AG04450 (cell line): ENCODE results near the gene CTBP2. TPM values are rescaled to one million over a fixed set of nuclear protein-coding genes. Genes with fewer than 3 reads are reported as not detected.

ENCODE experiments used
- CTCF ChIA-PET: fragments of 300-600, 350-600 bp; formaldehyde crosslinking; extraction: SDS; loops from one replicate; lab custom pipeline; 2022; ENCODE audit warnings: antibody characterized with exemption, inconsistent platforms; lab: Charles Lee
- POLR2A ChIA-PET: fragments of 350-600 bp; formaldehyde crosslinking; extraction: SDS; loops from one replicate; lab custom pipeline; 2021; ENCODE audit warnings: antibody characterized with exemption, inconsistent platforms; lab: Yijun Ruan, JAX
- DNase-seq: peaks from one replicate; pipeline ENCODE4 v3.0.0-alpha.2; 2011; ENCODE audit warnings: low read depth, low spot score
- H3K27ac ChIP-seq: one replicate; pipeline ENCODE4 v1.5.1; 2012; ENCODE audit warnings: low read depth, low read length, control low read depth
- H3K27me3 ChIP-seq: one replicate; pipeline ENCODE4 v1.6.0; 2012; ENCODE audit warnings: low read length; ENCODE audit not compliant: control insufficient read depth, insufficient read depth
- H3K4me3 ChIP-seq: 2 replicates; pipeline ENCODE4 v1.5.1; 2011; ENCODE audit warnings: mild to moderate bottlenecking, low read depth, low read length, control low read depth
- H3K9me3 ChIP-seq: 2 replicates; pipeline ENCODE4 v1.5.1; 2012; ENCODE audit warnings: low read length; ENCODE audit not compliant: control insufficient read depth, insufficient read depth
- polyA plus RNA-seq: library from polyadenylated mRNA; depleted of rRNA; stranded (reverse); fragments of >200 nt; gene quantifications from 2 replicates; pipeline ENCODE4 v1.2.3, GENCODE V29; 2011
- TF ChIP-seq, protein P1 (sequence below): IDR thresholded peaks from 2 replicates; pipeline ENCODE4 v1.5.1; 2011; ENCODE audit warnings: low read depth, low read length, control low read depth, inconsistent platforms

CTBP2 gene
- polyA plus RNA-seq, 1 experiment: 52.5 TPM

DNA sequence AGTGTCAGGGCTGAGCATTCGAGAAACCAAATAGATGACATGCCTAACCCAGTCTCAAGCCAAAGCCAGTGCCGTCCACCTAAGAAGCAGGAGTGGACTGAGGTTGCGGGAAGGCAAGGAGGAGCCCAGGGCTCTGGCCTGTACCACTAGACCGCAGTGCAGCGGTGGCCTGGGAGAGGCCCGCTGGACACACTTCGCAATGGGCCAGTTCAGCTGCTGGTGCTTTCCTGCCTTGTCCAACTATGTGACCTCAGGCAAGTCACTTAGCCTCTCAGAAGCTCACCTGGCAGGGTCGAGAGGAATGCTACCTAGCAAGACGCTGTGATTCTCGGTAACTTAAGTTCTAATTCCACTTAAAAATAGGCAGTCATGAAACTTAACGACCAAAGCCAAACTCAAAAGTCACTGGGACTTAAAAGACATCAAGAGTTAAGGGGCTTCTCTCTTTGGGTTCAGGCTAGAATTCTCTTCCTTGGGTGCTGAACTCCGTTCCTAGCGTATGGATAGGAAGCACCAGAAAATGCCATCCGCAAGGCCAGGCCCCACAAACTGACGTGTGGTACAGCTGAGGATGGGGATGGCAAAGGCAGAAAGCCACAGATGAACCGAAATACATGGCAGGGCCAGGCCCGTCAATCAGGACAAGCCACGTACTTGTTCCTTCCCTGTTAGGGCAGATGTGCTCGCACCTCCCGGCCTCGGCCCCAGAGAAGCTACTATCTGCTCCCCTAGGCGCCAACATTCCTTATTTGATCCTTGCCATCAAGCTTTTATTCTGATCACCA is 34.2 kb downstream of the CTBP2 start:
- TF ChIP-seq, protein P1, sequence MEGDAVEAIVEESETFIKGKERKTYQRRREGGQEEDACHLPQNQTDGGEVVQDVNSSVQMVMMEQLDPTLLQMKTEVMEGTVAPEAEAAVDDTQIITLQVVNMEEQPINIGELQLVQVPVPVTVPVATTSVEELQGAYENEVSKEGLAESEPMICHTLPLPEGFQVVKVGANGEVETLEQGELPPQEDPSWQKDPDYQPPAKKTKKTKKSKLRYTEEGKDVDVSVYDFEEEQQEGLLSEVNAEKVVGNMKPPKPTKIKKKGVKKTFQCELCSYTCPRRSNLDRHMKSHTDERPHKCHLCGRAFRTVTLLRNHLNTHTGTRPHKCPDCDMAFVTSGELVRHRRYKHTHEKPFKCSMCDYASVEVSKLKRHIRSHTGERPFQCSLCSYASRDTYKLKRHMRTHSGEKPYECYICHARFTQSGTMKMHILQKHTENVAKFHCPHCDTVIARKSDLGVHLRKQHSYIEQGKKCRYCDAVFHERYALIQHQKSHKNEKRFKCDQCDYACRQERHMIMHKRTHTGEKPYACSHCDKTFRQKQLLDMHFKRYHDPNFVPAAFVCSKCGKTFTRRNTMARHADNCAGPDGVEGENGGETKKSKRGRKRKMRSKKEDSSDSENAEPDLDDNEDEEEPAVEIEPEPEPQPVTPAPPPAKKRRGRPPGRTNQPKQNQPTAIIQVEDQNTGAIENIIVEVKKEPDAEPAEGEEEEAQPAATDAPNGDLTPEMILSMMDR: no peak
- H3K27ac ChIP-seq: peak overlapping the region; percentile 11
- H3K4me3 ChIP-seq: no peak overlapping the region
- no peaks in the 10 kb centered on the region for H3K27me3 ChIP-seq
- no peaks in the 10 kb centered on the region; the same call in 1 of the 2 replicates for H3K9me3 ChIP-seq
- DNase-seq: no peak
- ChIA-PET CTCF (interaction anchor here (1.0 to 1.5 kb wide), 3 partner anchors 15 to 65 kb away, joined by 3 read pairs; no protein-coding TSS in a partner anchor), POLR2A (interaction anchor here (0.7 kb wide), 1 partner anchor 593 kb away, joined by 4 read pairs; the partner anchor contains the start of gene EDRF1)

DNA sequence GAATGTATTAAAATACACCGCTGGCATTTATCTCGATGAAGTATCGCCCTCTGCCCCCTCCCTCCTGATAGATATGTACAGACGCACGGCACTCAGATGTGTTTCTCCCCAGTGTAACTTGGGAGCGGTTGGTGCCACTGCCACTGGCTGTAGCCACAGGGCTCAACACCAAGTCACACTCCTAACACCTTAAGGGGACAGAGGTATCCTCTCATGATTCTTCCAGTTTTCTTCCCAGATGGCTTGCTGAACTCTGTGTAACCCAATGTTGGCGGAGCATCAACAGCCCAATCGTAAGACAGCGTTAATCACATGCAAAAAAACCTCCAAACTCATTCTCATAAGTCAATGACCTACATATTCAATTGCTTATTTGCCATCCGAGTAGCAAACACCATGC is 35.5 kb downstream of the CTBP2 start:
- no peaks in the 10 kb centered on the region for H3K27me3 ChIP-seq
- H3K4me3 ChIP-seq: no peak overlapping the region
- ChIA-PET CTCF (interaction anchor here (1.0 kb wide), 1 partner anchor 14 kb away, joined by 3 read pairs; no protein-coding TSS in a partner anchor), POLR2A (no interaction called here)
- DNase-seq: no peak
- no peaks in the 10 kb centered on the region for H3K9me3 ChIP-seq
- H3K27ac ChIP-seq: no peak overlapping the region
- TF ChIP-seq, protein P1: no peak

GRCh38 chr10:125124115-125124487 is 36.3 kb downstream of the CTBP2 start:
- Histone ChIP-seq H3K27ac (peak overlapping the region; percentile 83), H3K9me3 (no peaks in the 10 kb centered on the region), H3K27me3 (no peaks in the 10 kb centered on the region), H3K4me3 (peak overlapping the region; percentile 23)
- TF ChIP-seq, protein P1: no peak
- CTCF ChIA-PET: interaction anchor here (0.7 to 1.6 kb wide), 2 partner anchors 63 to 76 kb away, joined by 3 to 6 read pairs; no protein-coding TSS in a partner anchor
- DNase-seq: no peak
- POLR2A ChIA-PET: interaction anchor here (0.5 kb wide), 1 partner anchor 32 kb away, joined by 4 read pairs; no protein-coding TSS in a partner anchor

GRCh38 chr10:125123476-125124114 is 36.8 kb downstream of the CTBP2 start:
- POLR2A ChIA-PET: interaction anchor here (0.5 to 0.8 kb wide), 2 partner anchors 32 to 66 kb away, joined by 3 to 4 read pairs; no protein-coding TSS in a partner anchor

More at GRCh38 chr10:125123476-125124114, 36.8 kb downstream of the CTBP2 start:
- peak overlapping the region; percentile 83 for H3K27ac ChIP-seq
- no peak for DNase-seq
- TF ChIP-seq, protein P1: no peak
- H3K9me3 ChIP-seq: no peaks in the 10 kb centered on the region
- CTCF ChIA-PET: interaction anchor here (0.7 to 1.6 kb wide), 3 partner anchors 34 to 76 kb away, joined by 3 to 6 read pairs (median 3); no protein-coding TSS in a partner anchor
- peak overlapping the region; percentile 23 for H3K4me3 ChIP-seq
- H3K27me3 ChIP-seq: no peaks in the 10 kb centered on the region
